Measurements from ENCODE around the gene LRRC4C. TPM values are rescaled to one million over a fixed set of nuclear protein-coding genes. Genes with fewer than 3 reads are reported as not detected.

LRRC4C gene
- total and polyA plus RNA-seq, 2 donors (not counting 3 experiments of a cell fraction or from before 2014, with no cell fraction given), result not detected

DNA sequence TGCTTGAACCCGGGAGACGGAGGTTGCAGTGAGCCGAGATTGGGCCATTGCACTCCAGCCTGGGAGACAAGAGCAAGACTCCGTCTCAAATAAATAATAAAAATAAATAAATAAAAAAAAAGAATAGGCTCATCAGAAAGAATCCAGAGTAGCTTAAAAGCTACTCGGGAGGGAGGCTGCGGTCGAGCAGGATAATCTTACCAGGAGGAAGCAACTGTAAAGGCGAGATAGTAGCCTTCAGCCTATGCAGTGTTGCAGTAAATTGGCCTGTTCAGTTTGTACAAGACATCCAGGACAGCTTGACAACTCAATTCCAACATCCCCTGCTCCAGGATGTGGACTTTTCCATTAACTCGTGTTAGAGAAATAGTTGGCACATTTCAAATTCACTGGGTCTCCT is 1164.7 kb downstream of the LRRC4C start:
- H3K27ac ChIP-seq (ENCODE audit: insufficient read depth, low read depth, low read length), result no peak overlapping the region
- ChIA-PET POLR2A (no interaction called here), CTCF (interaction anchor here (0.8 to 2.6 kb wide), 11 partner anchors 9 to 1468 kb away, joined by 3 to 15 read pairs (median 3); no protein-coding TSS in a partner anchor)
- intact Hi-C loops (cut with micrococcal nuclease), result loop anchor here (5.0 kb wide), 1 partner anchor 1502 kb away; no protein-coding TSS in a partner anchor
- H3K4me2 ChIP-seq (ENCODE audit: insufficient read depth, low read length), result no peak overlapping the region
- H3K4me3 ChIP-seq (replicated peaks in 1 of 3; ENCODE audit: insufficient read depth in 1 of 3, low read depth in 1 of 3, low read length in 3 of 3), result no peak overlapping the region
- TF ChIP-seq EZH2 (IDR thresholded peaks at IDR 0.05; ENCODE audit: borderline replicate concordance, low read depth, low read length, severe bottlenecking), result no peak
- TF ChIP-seq FOS (IDR thresholded peaks at IDR 0.05; ENCODE audit: borderline replicate concordance, insufficient read depth, low read length), result no peak
- TF ChIP-seq POLR2AphosphoS5 (IDR thresholded peaks at IDR 0.05; ENCODE audit: insufficient read depth, low read depth, low read length), result no peak
- no peak for TF ChIP-seq MYC (IDR thresholded peaks at IDR 0.05; ENCODE audit: low read depth, low read length)
- TF ChIP-seq POLR2A (IDR thresholded peaks at IDR 0.05; ENCODE audit: low read depth, low read length), result no peak
- no peak for TF ChIP-seq JUN (IDR thresholded peaks at IDR 0.05; ENCODE audit: borderline replicate concordance, insufficient read depth, insufficient read length, low read depth)
- TF ChIP-seq, protein P1, sequence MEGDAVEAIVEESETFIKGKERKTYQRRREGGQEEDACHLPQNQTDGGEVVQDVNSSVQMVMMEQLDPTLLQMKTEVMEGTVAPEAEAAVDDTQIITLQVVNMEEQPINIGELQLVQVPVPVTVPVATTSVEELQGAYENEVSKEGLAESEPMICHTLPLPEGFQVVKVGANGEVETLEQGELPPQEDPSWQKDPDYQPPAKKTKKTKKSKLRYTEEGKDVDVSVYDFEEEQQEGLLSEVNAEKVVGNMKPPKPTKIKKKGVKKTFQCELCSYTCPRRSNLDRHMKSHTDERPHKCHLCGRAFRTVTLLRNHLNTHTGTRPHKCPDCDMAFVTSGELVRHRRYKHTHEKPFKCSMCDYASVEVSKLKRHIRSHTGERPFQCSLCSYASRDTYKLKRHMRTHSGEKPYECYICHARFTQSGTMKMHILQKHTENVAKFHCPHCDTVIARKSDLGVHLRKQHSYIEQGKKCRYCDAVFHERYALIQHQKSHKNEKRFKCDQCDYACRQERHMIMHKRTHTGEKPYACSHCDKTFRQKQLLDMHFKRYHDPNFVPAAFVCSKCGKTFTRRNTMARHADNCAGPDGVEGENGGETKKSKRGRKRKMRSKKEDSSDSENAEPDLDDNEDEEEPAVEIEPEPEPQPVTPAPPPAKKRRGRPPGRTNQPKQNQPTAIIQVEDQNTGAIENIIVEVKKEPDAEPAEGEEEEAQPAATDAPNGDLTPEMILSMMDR (IDR thresholded peaks at IDR 0.05; ENCODE audit: extremely low read depth in 1 of 2, insufficient read depth in 1 of 2, low read depth in 1 of 2, low read length in 2 of 2), result no peak
- TF ChIP-seq, protein P2, sequence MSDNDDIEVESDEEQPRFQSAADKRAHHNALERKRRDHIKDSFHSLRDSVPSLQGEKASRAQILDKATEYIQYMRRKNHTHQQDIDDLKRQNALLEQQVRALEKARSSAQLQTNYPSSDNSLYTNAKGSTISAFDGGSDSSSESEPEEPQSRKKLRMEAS (IDR thresholded peaks at IDR 0.05; ENCODE audit: insufficient read depth, insufficient read length), result no peak
- no peak for TF ChIP-seq GATA2 (IDR thresholded peaks at IDR 0.05; ENCODE audit: insufficient read depth, insufficient read length, low read depth, low read length)
- no peaks in the 10 kb centered on the region for H3K4me1 ChIP-seq (ENCODE audit: control insufficient read depth, extremely low read depth, insufficient read depth, low read length)
- no peak for FAIRE-seq
- H4K20me1 ChIP-seq (replicated peaks; ENCODE audit: control insufficient read depth, extremely low read depth, insufficient read depth, low read length), result no peaks in the 10 kb centered on the region
- DNase-seq (ENCODE audit: low read depth, low spot score), result no peak
- H3K9ac ChIP-seq (replicated peaks; ENCODE audit: extremely low read depth, insufficient read depth, low read length), result no peak overlapping the region
- H3K27me3 ChIP-seq (ENCODE audit: control insufficient read depth in 2 of 2, insufficient read depth in 2 of 2, low read length in 2 of 2), result peaks cover 16 to 17% of the 10 kb centered on the region in 2 experiments
- no peaks in the 10 kb centered on the region for H3K79me2 ChIP-seq (ENCODE audit: control insufficient read depth, insufficient read depth, low read length)
- no peak overlapping the region for H2AFZ ChIP-seq (ENCODE audit: low read depth, low read length)
- H3K9me3 ChIP-seq (replicated peaks; ENCODE audit: control insufficient read depth, insufficient read depth, low read length), result no peaks in the 10 kb centered on the region
- H3K36me3 ChIP-seq (ENCODE audit: control insufficient read depth in 2 of 2, extremely low read depth in 1 of 2, insufficient read depth in 2 of 2, low read length in 2 of 2), result no peaks in the 10 kb centered on the region
- H3K9me1 ChIP-seq (replicated peaks; ENCODE audit: control insufficient read depth, extremely low read depth, insufficient read depth, low read length), result no peaks in the 10 kb centered on the region
- dilution Hi-C loops (cut with MboI; ENCODE audit: extremely low pct_ligation_motif_present, low sequenced_read_pairs), result no loop called here
- no TSS peak for BruUV-seq (replicated peaks)

Data from endothelial cell of umbilical vein (primary cell).